Hindlimb muscle (tissue), 1 donor: ENCODE results near the gene TMEM229A. TPM values are rescaled to one million over a fixed set of nuclear protein-coding genes. Genes with fewer than 3 reads are reported as not detected.
"Not testable (repeated sequence)": the region's sequence is repeated elsewhere in the genome, so short reads cannot be mapped to it uniquely, and the experiment has no call there.

ENCODE experiments used
- DNase-seq: peaks from one replicate; pipeline ENCODE4 v3.0.0-alpha.2; 2013
- polyA plus RNA-seq: library from polyadenylated mRNA; unstranded; fragments of 120-200 nt; gene quantifications from one replicate; pipeline ENCODE4 v1.2.1, GENCODE V29; 2013; ENCODE audit not compliant: insufficient read length

Gene TMEM229A
- 0.09 TPM for polyA plus RNA-seq

DNA sequence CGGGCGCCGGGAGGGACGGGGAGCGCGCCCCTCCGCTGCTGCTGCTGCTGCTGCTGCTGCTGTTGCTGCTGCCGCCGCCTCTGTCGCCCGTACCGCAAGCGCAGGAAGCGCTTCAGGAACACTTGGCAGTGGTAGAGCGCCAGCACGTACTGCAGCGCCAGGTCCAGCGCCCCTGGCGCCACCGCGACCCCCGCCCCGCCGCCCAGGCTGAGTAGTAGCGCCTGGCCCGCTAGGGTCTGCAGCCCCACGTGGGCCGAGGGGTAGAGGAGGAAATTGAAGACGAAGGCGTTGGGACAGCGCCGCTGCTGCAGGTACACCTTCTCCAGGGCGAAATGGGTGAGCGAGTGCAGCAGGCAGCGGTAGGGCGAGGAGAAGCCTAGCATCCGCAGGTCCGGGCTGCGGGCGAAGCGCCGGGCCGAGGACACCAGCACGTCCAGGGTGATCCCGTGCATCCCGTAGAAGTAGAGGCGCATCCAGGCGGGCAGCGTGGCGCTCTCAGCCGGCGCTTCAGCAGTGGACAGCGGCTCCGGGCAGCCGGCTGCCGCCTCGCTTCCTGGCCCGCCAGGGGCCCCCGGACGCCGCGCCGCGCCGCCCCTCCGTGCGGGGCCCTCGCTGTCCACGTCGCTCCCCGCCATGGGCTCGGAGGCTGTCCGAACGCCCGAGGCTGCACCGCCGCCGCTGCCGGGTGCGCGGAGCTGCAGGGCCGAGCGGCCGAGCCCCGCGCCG lies at the start of gene TMEM229A:
Gene TMEM229A, minus strand, starts transcription at position 699 of the 726 bp plus-strand sequence. Its CDS starts 64 bp downstream, at position 635.
- peak; percentile 50 for DNase-seq

- not testable (repeated sequence) for DNase-seq
Measured at GRCh38 chr7:124082234-124082633, 49.4 kb upstream of the TMEM229A start.

DNA sequence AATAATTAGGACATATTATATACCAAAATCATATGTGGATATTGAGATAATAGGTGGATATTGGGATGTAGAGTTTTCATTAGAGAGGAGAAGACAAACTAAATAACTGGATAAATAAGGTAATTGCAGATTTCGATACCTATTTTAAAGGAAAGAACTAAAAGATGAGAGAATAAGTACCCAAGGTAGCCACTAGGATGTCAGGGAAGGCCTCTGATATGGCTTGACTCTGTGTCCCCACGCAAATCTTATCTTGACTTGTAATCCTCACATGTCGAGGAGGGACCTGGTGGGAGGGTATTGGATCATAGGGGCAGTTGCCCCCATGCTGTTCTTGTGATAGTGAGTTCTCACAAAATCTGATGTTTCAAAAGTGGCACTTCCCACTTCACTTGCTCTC lies 44.7 kb upstream of the TMEM229A start:
- DNase-seq, result no peak

GRCh38 chr7:124076841-124077240 lies 44.0 kb upstream of the TMEM229A start:
- no peak for DNase-seq

GRCh38 chr7:124074007-124074406 lies 41.1 kb upstream of the TMEM229A start:
- DNase-seq, result no peak

DNA sequence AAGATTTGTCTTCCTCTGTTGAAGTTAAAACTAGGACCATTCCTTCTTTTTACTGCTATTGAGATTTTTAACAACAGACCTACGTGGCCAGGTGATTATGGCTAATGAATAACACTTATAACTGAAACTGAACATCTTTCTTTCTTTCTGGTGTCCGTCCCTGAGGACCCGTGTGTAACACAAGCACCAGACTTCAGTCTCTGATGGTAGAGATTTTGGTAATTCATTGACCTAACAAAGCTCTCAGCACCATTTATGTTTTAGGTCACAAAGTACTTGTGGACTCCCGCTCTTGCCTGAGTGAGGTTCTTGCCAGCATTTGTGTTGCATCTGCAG lies 40.4 kb upstream of the TMEM229A start:
- no peak for DNase-seq

GRCh38 chr7:124072603-124073309 lies 39.9 kb upstream of the TMEM229A start:
- DNase-seq, result no peak

DNA sequence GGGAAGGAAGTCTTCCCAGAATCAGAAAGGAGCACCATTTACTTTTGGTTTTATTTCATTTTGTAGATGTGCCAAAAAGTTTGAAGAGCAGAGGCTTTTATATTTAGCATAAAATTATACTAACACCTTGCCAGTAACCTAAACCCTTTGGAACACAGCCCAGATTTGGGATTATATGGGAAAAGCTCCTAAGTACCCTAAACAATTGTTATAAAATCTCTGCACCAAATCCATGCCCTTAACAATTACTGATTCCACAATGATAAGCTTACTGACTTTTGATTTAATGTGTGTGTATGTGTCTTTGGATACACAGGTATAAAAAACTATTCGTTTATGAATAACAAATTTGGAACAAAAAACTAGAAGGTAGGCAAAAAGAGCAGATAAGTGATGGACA lies 39.0 kb upstream of the TMEM229A start:
- no peak for DNase-seq

- no peak for DNase-seq
Measured at GRCh38 chr7:124062171-124062570, 29.3 kb upstream of the TMEM229A start.

DNA sequence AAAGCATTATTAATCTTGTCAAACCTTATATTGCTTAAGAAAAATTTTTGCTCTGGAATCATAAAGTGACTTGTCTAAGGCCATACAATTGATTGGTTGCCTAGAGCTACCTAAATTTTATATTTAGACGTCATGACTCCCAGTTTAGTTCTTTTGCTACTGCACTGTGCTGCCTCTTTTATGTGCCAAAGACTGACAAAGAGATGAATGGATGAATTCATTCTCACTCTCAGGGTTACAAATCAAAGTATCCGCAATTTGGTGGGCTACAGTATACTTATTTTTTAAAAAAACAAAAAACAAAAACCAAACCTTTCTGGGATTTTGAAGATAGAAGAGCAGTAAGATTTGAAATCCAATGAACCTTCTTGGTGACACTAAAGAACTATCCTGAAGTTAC lies 27.7 kb upstream of the TMEM229A start:
- DNase-seq, result no peak

- DNase-seq, result no peak
Measured at GRCh38 chr7:124059375-124059774, 26.5 kb upstream of the TMEM229A start.

GRCh38 chr7:124058515-124058914 lies 25.6 kb upstream of the TMEM229A start:
- no peak for DNase-seq

DNA sequence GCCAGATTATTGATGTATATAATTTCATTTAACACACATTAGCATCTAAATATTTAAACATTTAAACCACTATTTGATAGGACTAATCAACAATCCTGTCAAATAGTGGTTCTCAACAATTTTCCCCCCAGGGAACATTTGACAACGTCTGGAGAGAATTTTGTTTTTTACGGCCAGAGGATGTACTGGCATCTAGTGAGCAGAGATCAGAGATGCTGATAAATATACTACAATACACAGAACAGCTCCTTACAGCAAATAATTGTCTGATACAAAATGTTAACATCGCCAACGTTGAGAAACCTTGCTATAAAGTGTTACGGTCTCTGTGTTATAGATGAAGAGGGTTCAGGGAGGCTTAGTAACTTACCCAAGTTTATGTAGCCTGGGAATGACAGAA lies 25.0 kb upstream of the TMEM229A start:
- DNase-seq, result no peak

GRCh38 chr7:124056234-124056633 lies 23.4 kb upstream of the TMEM229A start:
- no peak for DNase-seq

- DNase-seq, result no peak
Measured at GRCh38 chr7:124051681-124052377, 19.0 kb upstream of the TMEM229A start.

DNA sequence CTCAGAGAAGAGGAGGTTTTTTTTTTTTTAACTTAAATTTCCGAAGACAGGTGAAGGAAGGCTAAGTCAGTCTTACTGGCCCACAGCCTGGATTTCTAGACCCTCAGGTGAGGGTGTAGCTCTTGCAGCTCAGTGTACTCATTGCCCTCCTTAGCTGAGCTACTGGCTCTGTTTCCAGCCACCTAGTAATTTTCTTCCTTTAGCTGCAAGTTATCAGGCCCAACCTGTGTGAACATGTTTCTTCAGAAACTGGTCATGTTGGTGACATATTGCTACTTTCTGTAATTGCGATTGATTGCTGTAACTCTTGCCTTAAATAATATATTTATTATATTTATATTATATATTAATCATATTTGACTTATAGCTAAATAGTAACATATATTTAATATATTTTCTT lies 10.0 kb upstream of the TMEM229A start:
- no peak for DNase-seq

- DNase-seq, result no peak
Measured at GRCh38 chr7:124041439-124041838, 8.6 kb upstream of the TMEM229A start.

GRCh38 chr7:124037902-124038301 lies 5.0 kb upstream of the TMEM229A start:
- DNase-seq, result not testable (repeated sequence)

DNA sequence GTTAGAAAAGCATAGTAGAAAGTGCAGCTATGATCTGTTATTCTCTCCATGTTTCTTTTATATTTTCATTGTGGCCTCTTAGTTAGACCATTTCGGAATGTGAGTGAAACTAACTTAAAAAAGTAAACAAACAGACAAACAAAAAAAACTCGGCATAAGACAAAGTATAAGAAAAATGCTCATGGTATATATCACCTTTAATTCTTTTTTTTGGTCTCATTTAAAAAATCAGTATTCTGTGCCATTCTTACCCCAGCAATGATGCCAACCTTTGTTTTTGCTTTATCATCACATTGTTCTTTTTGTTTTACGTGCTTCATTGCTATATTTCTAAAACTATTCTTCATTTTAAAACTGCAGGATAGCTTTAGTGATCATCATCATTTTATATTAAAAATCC lies 2.8 kb upstream of the TMEM229A start:
- DNase-seq, result no peak

DNA sequence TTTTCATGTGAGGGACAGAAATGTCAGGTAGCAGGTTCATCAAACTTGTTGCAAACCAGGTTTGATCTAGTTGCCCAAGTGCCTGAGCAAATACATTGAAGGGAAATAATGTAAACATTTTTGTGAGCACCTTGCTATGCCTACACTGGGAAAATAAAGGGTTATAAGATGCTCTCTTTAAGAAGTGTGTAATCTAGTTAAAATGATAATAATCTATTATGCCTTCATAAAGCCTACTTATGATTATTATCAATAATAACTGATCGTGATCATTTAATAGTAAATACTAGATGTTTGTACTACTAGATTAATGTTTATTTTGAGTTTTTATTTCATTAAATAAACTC lies 1.9 kb upstream of the TMEM229A start:
- no peak for DNase-seq

GRCh38 chr7:124033807-124034753 lies 1.2 kb upstream of the TMEM229A start:
- DNase-seq, result no peak

DNA sequence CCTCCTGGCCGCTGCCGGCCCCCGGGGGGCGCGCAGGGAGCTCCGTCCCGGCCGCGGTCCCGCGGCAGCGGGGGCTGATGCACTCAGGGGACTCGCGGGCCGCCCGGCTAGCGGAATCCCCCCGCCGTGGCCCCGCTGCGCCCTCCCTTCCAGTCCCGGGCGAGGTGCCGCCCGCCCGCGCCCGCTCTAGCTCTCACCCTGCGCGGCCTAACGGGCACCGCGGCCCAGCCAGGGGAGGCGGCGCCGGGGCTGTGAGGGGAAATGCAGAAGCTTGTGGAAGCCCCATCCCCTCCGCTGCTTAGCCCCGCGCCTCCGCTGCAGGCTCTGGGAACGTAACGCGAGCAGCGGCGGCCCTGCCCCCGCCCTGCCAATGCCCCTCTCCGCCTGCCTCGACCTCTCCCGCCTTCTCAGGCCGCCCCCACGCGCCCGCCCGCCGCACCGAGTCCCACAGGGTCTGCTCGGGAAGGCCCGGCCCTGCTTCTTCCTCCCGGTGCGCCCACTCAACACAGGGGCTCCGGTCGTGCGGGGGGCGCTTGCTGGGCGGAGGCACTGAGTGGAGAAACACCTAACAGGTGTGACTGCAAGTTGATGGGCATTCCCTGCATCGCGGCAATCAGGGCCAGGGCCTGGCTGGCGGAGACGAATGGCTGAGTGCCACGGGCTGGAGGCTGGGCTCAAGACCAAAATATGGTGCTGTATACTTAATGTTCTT lies 384 bp upstream of the TMEM229A start:
- DNase-seq, result peak; percentile 9
